K562 (cell line): Measurements from ENCODE around the gene DCAF12. TPM values are rescaled to one million over a fixed set of nuclear protein-coding genes. Genes with fewer than 3 reads are reported as not detected.

Experiments used
- ATAC-seq: fragments of 200-7000 bp; cut with Tn5 transposase; 3 replicates; pipeline ENCODE4 v1.9.1; 2020; ENCODE audit warnings: moderate library complexity
- BruUV-seq: library from RNA; stranded (reverse); fragments of 400-500 nt; replicated peaks from 2 replicates; lab custom pipeline; 2021; lab: Mats Ljungman, UMichigan
- CTCF ChIA-PET: fragments of 300-600 bp; formaldehyde crosslinking; extraction: SDS; loops from one replicate; lab custom pipeline; 2021; ENCODE audit warnings: low intra/inter-chr PET ratio; lab: Yijun Ruan, JAX
- POLR2A ChIA-PET: fragments of 300-600, 350-650 bp; sonication (Branson Sonifier 250); formaldehyde crosslinking; extraction: SDS; loops from one replicate; lab custom pipeline; 2021; ENCODE audit warnings: antibody characterized with exemption, inconsistent platforms; lab: Yijun Ruan, JAX
- DNase-seq, 4 experiments: peaks; one replicate each; pipeline versions ENCODE4 v3.0.0 to v3.0.0-alpha.2; 2011 to 2018; ENCODE audit warnings: low spot score in 3 of 4, mixed read lengths in 3 of 4; ENCODE audit errors: extremely low read depth in 1 of 4
- FAIRE-seq: peaks from 2 replicates; lab custom pipeline; 2011; peaks lifted over from hg19 to GRCh38; lab: Jason Lieb, UNC
- H2AFZ ChIP-seq: 2 replicates; pipeline ENCODE4 v1.6.0; 2011; ENCODE audit warnings: low read depth, low read length, control low read depth, inconsistent platforms
- H3K27ac ChIP-seq: fragments of 200-600 bp; 3 replicates; pipeline ENCODE4 v1.8.0; 2011; ENCODE audit warnings: low read depth, mild to moderate bottlenecking, control low read depth, inconsistent platforms, low read length, moderate library complexity, mixed read lengths; ENCODE audit errors: extremely low read depth
- H3K27me3 ChIP-seq, 2 experiments: fragments of 300-600 bp in 1 of 2; 2 replicates in 1 of 2; 3 replicates in 1 of 2; pipeline versions ENCODE4 v1.6.0 to v1.8.0; 2011; ENCODE audit warnings: inconsistent platforms in 2 of 2, low read length in 2 of 2, mild to moderate bottlenecking in 1 of 2, mixed read lengths in 1 of 2, moderate library complexity in 1 of 2; ENCODE audit not compliant: control insufficient read depth in 2 of 2, insufficient read depth in 2 of 2
- H3K36me3 ChIP-seq: fragments of 300-600 bp; 3 replicates; pipeline ENCODE4 v1.8.0; 2011; ENCODE audit warnings: mild to moderate bottlenecking, low read length, inconsistent platforms; ENCODE audit not compliant: control insufficient read depth, insufficient read depth
- H3K4me1 ChIP-seq, 2 experiments: fragments of 200-600 bp in 1 of 2; replicated peaks in 1 of 2; 2 replicates in 1 of 2; 3 replicates in 1 of 2; pipeline versions ENCODE4 v1.5.1 to v1.8.0; 2011; ENCODE audit warnings: inconsistent platforms in 2 of 2, low read length in 2 of 2, mild to moderate bottlenecking in 1 of 2, mixed read lengths in 1 of 2, moderate library complexity in 1 of 2; ENCODE audit not compliant: control insufficient read depth in 2 of 2, insufficient read depth in 2 of 2
- H3K4me2 ChIP-seq: 2 replicates; pipeline ENCODE4 v1.6.1; 2011; ENCODE audit warnings: low read length, control low read depth, inconsistent platforms, mixed read lengths; ENCODE audit not compliant: insufficient read depth
- H3K4me3 ChIP-seq: fragments of 200-600 bp; sonication (generic), shearing (Covaris generic); 2 replicates; pipeline ENCODE4 v1.5.1; 2016; ENCODE audit warnings: control low read depth, inconsistent platforms
- H3K79me2 ChIP-seq: fragments of 200-600 bp; 3 replicates; pipeline ENCODE4 v1.8.0; 2011; ENCODE audit warnings: low read length, inconsistent platforms; ENCODE audit not compliant: control insufficient read depth, insufficient read depth
- H3K9ac ChIP-seq, 2 experiments: 2 replicates each; pipeline versions ENCODE4 v1.6.0 to v1.6.1; 2011; ENCODE audit warnings: low read depth in 2 of 2, low read length in 2 of 2, control low read depth in 1 of 2, inconsistent platforms in 1 of 2, mild to moderate bottlenecking in 1 of 2, mixed read lengths in 1 of 2; ENCODE audit not compliant: insufficient read depth in 1 of 2
- H3K9me1 ChIP-seq: one replicate; pipeline ENCODE4 v1.6.0; 2011; ENCODE audit warnings: inconsistent platforms, mild to moderate bottlenecking, low read length, moderate library complexity; ENCODE audit not compliant: control insufficient read depth, insufficient read depth
- H3K9me3 ChIP-seq: replicated peaks from 2 replicates; pipeline ENCODE4 v1.5.1; 2011; ENCODE audit warnings: low read depth, low read length, inconsistent platforms; ENCODE audit not compliant: control insufficient read depth, insufficient read depth
- H4K20me1 ChIP-seq: replicated peaks from 2 replicates; pipeline ENCODE4 v1.6.1; 2011; ENCODE audit warnings: low read length, inconsistent platforms, mixed read lengths; ENCODE audit not compliant: control insufficient read depth, insufficient read depth
- DIDO1 ChIP-seq: fragments of 450-650 bp; IDR thresholded peaks from 2 replicates; pipeline ENCODE4 v1.6.1; 2016; ENCODE audit warnings: low read depth, missing biosample characterization, missing genetic modification characterization
- RBM25 ChIP-seq: fragments of 200-400 bp; formaldehyde crosslinking; IDR thresholded peaks from 2 replicates; pipeline ENCODE4 v1.6.1; 2018; ENCODE audit warnings: low read length, low read depth, moderate library complexity; ENCODE audit not compliant: severe bottlenecking
- SRSF7 ChIP-seq: fragments of 200-400 bp; formaldehyde crosslinking; optimal IDR thresholded peaks from 2 replicates; pipeline ENCODE3; 2017; ENCODE audit warnings: mild to moderate bottlenecking, low read depth, low read length
- ZNF121 ChIP-seq: sonication (generic); formaldehyde crosslinking; conservative IDR thresholded peaks from 2 replicates; pipeline ENCODE4 v1.8.0; 2022; ENCODE audit warnings: missing genetic modification reagents
- ZNF77 ChIP-seq: fragments of 250-450 bp; sonication (Bioruptor Pico); IDR thresholded peaks from 2 replicates; pipeline ENCODE4 v1.5.0; 2020
- WGBS: fragments of 100-300 bp; shearing (Covaris generic); methylation state at CpG from one replicate; pipeline ENCODE4 v1.1.6; 2016; ENCODE audit warnings: low coverage, mixed read lengths; ENCODE audit not compliant: insufficient coverage; ENCODE audit errors: missing lambda C conversion rate; 5-methylcytosine and 5-hydroxymethylcytosine counted together
- in situ Hi-C: fragments of 300-500 bp; cut with MboI; formaldehyde crosslinking; loops from 4 replicates; pipeline ENCODE4 v1.15.0; 2018; ENCODE audit warnings: inconsistent platforms, mixed read lengths
- intact Hi-C: fragments of 100-400 bp; cut with micrococcal nuclease; formaldehyde crosslinking; loops from 2 replicates; pipeline ENCODE4 v1.14.2; 2022
- polyA plus RNA-seq, 8 experiments: library from polyadenylated mRNA; depleted of rRNA in 4 of 8; stranded (reverse) in 5 of 8; unstranded in 3 of 8; fragments of >200 nt; fragmentation: Nextera tagmentation in 2 of 8; fragmentation: Illumina TruSeq in 1 of 8; extraction: Ambion mirVana in 2 of 8; extraction: Trizol in 1 of 8; gene quantifications; 2 replicates each; pipeline versions ENCODE4 v1.2.1 to v1.2.3, GENCODE V29; 2011 to 2014; ENCODE audit warnings: inconsistent platforms in 1 of 8, missing spikeins in 1 of 8
- total RNA-seq, 7 experiments: library from RNA; depleted of rRNA in 6 of 7; stranded (reverse); fragments of >200 nt in 6 of 7; fragmentation: Illumina TruSeq in 2 of 7; extraction: Trizol in 2 of 7; gene quantifications; 2 replicates each; pipeline versions ENCODE4 v1.2.1 to v1.2.3, GENCODE V29; 2011 to 2021; ENCODE audit warnings: low replicate concordance in 1 of 7

Gene DCAF12
- total and polyA plus RNA-seq, 9 of the 15 experiments (the other 6 are each of a cell fraction or from before 2014, with no cell fraction given): 10.9 to 59.6 (median 30.8) TPM

DNA sequence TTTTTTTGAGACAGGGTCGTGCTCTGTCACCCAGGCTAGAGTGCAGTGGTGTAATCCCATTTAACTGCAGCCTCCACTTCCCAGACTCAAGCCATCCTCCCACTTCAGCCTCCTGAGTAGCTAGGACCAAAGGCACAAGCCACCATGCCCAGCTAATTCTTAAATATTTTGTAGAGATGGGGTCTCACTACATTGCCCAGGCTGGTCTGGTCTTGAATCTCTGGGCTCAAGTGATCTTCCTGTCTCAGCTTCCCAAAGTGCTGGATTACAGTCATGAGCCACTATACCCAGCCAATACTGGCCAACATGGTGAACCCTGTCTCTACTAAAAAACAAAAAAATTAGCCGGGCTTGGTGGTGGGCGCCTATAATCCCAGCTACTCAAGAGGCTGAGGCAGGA lies 6.8 kb downstream of the DCAF12 start:
- no peak for ATAC-seq
- Histone ChIP-seq H2AFZ (no peak overlapping the region), H3K9me1 (peaks cover 6% of the 10 kb centered on the region), H3K4me2 (no peak overlapping the region), H3K27me3 (no peaks in the 10 kb centered on the region), H4K20me1 (no peaks in the 10 kb centered on the region), H3K36me3 (peaks cover 79% of the 10 kb centered on the region), H3K4me1 (peaks cover 0 to 15% of the 10 kb centered on the region in 2 experiments; a peak in 3 of 5 replicates), H3K27ac (no peak overlapping the region), H3K9ac (no peak overlapping the region), H3K4me3 (no peak overlapping the region), H3K9me3 (no peaks in the 10 kb centered on the region), H3K79me2 (peaks cover 62% of the 10 kb centered on the region)
- in situ Hi-C loops: no loop called here
- 87% methylated on average over 2 of the region's 3 CpGs for whole genome bisulfite sequencing
- no peak for FAIRE-seq
- no TSS peak for BruUV-seq
- TF ChIP-seq DIDO1 (tag) (no peak), RBM25 (peak; percentile 42), ZNF121 (CRISPR knock-in tag) (peak; percentile 73)
- no peak for DNase-seq
- ChIA-PET POLR2A (interaction anchor here (0.8 to 1.0 kb wide), 3 partner anchors 71 to 136 kb away, joined by 3 to 5 read pairs (median 3); no protein-coding TSS in a partner anchor), CTCF (no interaction called here)
- intact Hi-C loops: loop anchor here (10.0 kb wide), 1 partner anchor 135 kb away; no protein-coding TSS in a partner anchor

DNA sequence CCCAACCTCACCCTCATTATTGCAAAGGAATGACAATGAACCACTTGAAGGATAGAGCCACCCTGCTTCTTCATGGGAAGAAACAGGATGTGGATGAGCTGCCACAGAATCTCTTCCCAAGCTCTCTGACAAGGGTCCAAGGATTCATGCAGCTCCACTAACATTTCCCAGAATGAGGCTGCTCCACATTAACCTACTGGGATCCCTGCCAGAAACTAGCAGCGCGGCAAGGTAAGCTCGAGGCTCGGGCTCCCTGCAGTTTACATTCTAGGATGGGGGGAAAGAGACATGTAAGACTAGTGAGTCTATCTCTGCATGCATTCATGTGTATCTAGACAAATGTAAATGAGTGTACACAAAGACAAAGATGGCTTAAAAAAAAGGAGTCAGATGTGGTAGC lies 12.1 kb downstream of the DCAF12 start:
- FAIRE-seq (no peak), DNase-seq (no peak), ATAC-seq (no peak)
- H3K9me3 ChIP-seq: no peaks in the 10 kb centered on the region
- H3K9ac ChIP-seq: no peak overlapping the region
- H2AFZ ChIP-seq: no peak overlapping the region
- H3K4me1 ChIP-seq: no peaks in the 10 kb centered on the region
- no peak overlapping the region for H3K4me3 ChIP-seq
- 85% methylated on average over 4 of the region's 4 CpGs for WGBS
- in situ Hi-C loops (no loop called here), intact Hi-C loops (no loop called here)
- H3K36me3 ChIP-seq: peaks cover 55% of the 10 kb centered on the region
- no peaks in the 10 kb centered on the region for H4K20me1 ChIP-seq
- H3K79me2 ChIP-seq: peaks cover 29% of the 10 kb centered on the region
- BruUV-seq: no TSS peak
- CTCF ChIA-PET: interaction anchor here (0.7 kb wide), 1 partner anchor 10 kb away, joined by 3 read pairs; no protein-coding TSS in a partner anchor
- TF ChIP-seq ZNF77 (CRISPR knock-in tag): no peak
- TF ChIP-seq SRSF7: no peak
- no peak overlapping the region for H3K4me2 ChIP-seq
- H3K27ac ChIP-seq: no peak overlapping the region
- POLR2A ChIA-PET: no interaction called here
- H3K9me1 ChIP-seq: no peaks in the 10 kb centered on the region
- no peaks in the 10 kb centered on the region for H3K27me3 ChIP-seq
